Endothelial cell of umbilical vein (primary cell): ENCODE data around the gene CDCP2. TPM values are rescaled to one million over a fixed set of nuclear protein-coding genes. Genes with fewer than 3 reads are reported as not detected.
"Not testable (repeated sequence)": the region's sequence is repeated elsewhere in the genome, so short reads cannot be mapped to it uniquely, and the experiment has no call there.

Source experiments
- BruUV-seq: library from RNA; stranded (reverse); fragments of 400-500 nt; replicated peaks from 2 replicates; lab custom pipeline; 2021; lab: Mats Ljungman, UMichigan
- CTCF ChIA-PET: fragments of 300-600, 350-600 bp; sonication (Branson Sonifier 250); formaldehyde crosslinking; loops from one replicate; lab custom pipeline; 2021; ENCODE audit warnings: antibody characterized with exemption, inconsistent platforms; lab: Charles Lee
- POLR2A ChIA-PET: fragments of 300-600, 350-600 bp; sonication (Branson Sonifier 250); formaldehyde crosslinking; loops from one replicate; lab custom pipeline; 2021; ENCODE audit warnings: antibody characterized with exemption, inconsistent platforms; lab: Charles Lee
- DNase-seq: peaks from one replicate; pipeline ENCODE4 v3.0.0-alpha.2; 2011; ENCODE audit warnings: low read depth, low spot score
- FAIRE-seq: peaks from 2 replicates; lab custom pipeline; 2011; peaks lifted over from hg19 to GRCh38; lab: Jason Lieb, UNC
- H2AFZ ChIP-seq: 2 replicates; pipeline ENCODE4 v1.6.0; 2012; ENCODE audit warnings: low read depth, low read length, control low read depth, inconsistent platforms
- H3K27ac ChIP-seq: 2 replicates; pipeline ENCODE4 v1.5.1; 2011; ENCODE audit warnings: low read depth, mild to moderate bottlenecking, control low read depth, low read length, moderate library complexity; ENCODE audit not compliant: insufficient read depth
- H3K27me3 ChIP-seq, 2 experiments: 2 replicates each; pipeline versions ENCODE4 v1.6.0 to v1.6.1; 2011; ENCODE audit warnings: low read length in 2 of 2, mixed read lengths in 1 of 2; ENCODE audit not compliant: control insufficient read depth in 2 of 2, insufficient read depth in 2 of 2
- H3K36me3 ChIP-seq, 2 experiments: 2 replicates in 1 of 2; 3 replicates in 1 of 2; pipeline ENCODE4 v1.5.1; 2011; ENCODE audit warnings: low read length in 2 of 2, mild to moderate bottlenecking in 1 of 2, moderate library complexity in 1 of 2; ENCODE audit not compliant: control insufficient read depth in 2 of 2, insufficient read depth in 2 of 2; ENCODE audit errors: extremely low read depth in 1 of 2
- H3K4me1 ChIP-seq: 3 replicates; pipeline ENCODE4 v1.5.1; 2011; ENCODE audit warnings: mild to moderate bottlenecking, low read length; ENCODE audit not compliant: control insufficient read depth, insufficient read depth; ENCODE audit errors: extremely low read depth
- H3K4me2 ChIP-seq: 2 replicates; pipeline ENCODE4 v1.6.1; 2011; ENCODE audit warnings: low read length, control low read depth, mixed read lengths; ENCODE audit not compliant: insufficient read depth
- H3K4me3 ChIP-seq, 3 experiments: fragments of 200-600 bp in 1 of 3; sonication (generic), shearing (Covaris generic) in 1 of 3; replicated peaks in 1 of 3; 2 replicates each; pipeline ENCODE4 v1.5.1; 2011 to 2016; ENCODE audit warnings: control low read depth in 3 of 3, low read length in 3 of 3, mild to moderate bottlenecking in 2 of 3, inconsistent platforms in 1 of 3, low read depth in 1 of 3, moderate library complexity in 1 of 3; ENCODE audit not compliant: insufficient read depth in 1 of 3
- H3K79me2 ChIP-seq: 2 replicates; pipeline ENCODE4 v1.6.0; 2012; ENCODE audit warnings: low read length, inconsistent platforms; ENCODE audit not compliant: control insufficient read depth, insufficient read depth
- H3K9ac ChIP-seq: replicated peaks from 2 replicates; pipeline ENCODE3; 2011; ENCODE audit warnings: low read length, control low read depth; ENCODE audit not compliant: insufficient read depth; ENCODE audit errors: extremely low read depth
- H3K9me1 ChIP-seq: replicated peaks from 3 replicates; pipeline ENCODE4 v1.6.0; 2011; ENCODE audit warnings: mild to moderate bottlenecking, low read length; ENCODE audit not compliant: control insufficient read depth, insufficient read depth; ENCODE audit errors: extremely low read depth
- H3K9me3 ChIP-seq: replicated peaks from 2 replicates; pipeline ENCODE4 v1.5.1; 2012; ENCODE audit warnings: low read length, inconsistent platforms; ENCODE audit not compliant: control insufficient read depth, insufficient read depth
- H4K20me1 ChIP-seq: replicated peaks from 2 replicates; pipeline ENCODE3; 2011; ENCODE audit warnings: mild to moderate bottlenecking, low read length; ENCODE audit not compliant: control insufficient read depth, insufficient read depth; ENCODE audit errors: extremely low read depth
- FOS ChIP-seq: IDR thresholded peaks from 2 replicates; pipeline ENCODE4 v1.6.1; 2011; ENCODE audit warnings: mild to moderate bottlenecking, low read length, moderate library complexity, borderline replicate concordance; ENCODE audit not compliant: insufficient read depth
- MYC ChIP-seq: IDR thresholded peaks from one replicate; pipeline ENCODE4 v1.6.1; 2011; ENCODE audit warnings: mild to moderate bottlenecking, low read depth, low read length
- dilution Hi-C: fragments of 300-500 bp; cut with MboI; formaldehyde crosslinking; loops from one replicate; pipeline ENCODE4 v1.15.0; 2019; ENCODE audit warnings: low sequenced_read_pairs; ENCODE audit not compliant: extremely low pct_ligation_motif_present
- intact Hi-C: fragments of 100-400 bp; cut with micrococcal nuclease; formaldehyde crosslinking; loops from one replicate; pipeline ENCODE4 v1.10.0; 2022
- polyA plus RNA-seq, 4 experiments: library from polyadenylated mRNA; depleted of rRNA in 3 of 4; stranded (reverse) in 3 of 4; unstranded in 1 of 4; fragments of >200 nt; gene quantifications; 2 replicates each; pipeline versions ENCODE4 v1.2.1 to v1.2.3, GENCODE V29; 2011 to 2012; ENCODE audit warnings: missing spikeins in 1 of 4
- total RNA-seq: library from RNA; stranded (reverse); gene quantifications from 2 replicates; pipeline ENCODE4 v1.2.3, GENCODE V29; 2021

The CDCP2 gene
- total and polyA plus RNA-seq, 2 donors (not counting 3 experiments of a cell fraction or from before 2014, with no cell fraction given) = 0.10 TPM; not detected in 1

- H3K9me1 ChIP-seq, H3K79me2 ChIP-seq, H3K27ac ChIP-seq, H3K9me3 ChIP-seq, POLR2A ChIA-PET, H3K4me1 ChIP-seq, DNase-seq, H3K27me3 ChIP-seq, BruUV-seq, FAIRE-seq, H4K20me1 ChIP-seq, intact Hi-C loops, H3K9ac ChIP-seq, H2AFZ ChIP-seq, H3K4me2 ChIP-seq, dilution Hi-C loops, H3K36me3 ChIP-seq, H3K4me3 ChIP-seq: not testable (repeated sequence)
- CTCF ChIA-PET = interaction anchor here (0.6 to 1.6 kb wide), 2 partner anchors 11 to 27 kb away, joined by 3 to 4 read pairs; no protein-coding TSS in a partner anchor
These were observed 58.1 kb downstream of the CDCP2 start for GRCh38 chr1:54094730-54095105.

- no peak overlapping the region for H3K4me3 ChIP-seq
- no peaks in the 10 kb centered on the region for H3K36me3 ChIP-seq
- H3K79me2 ChIP-seq = no peaks in the 10 kb centered on the region
- intact Hi-C loops (no loop called here), dilution Hi-C loops (no loop called here)
- no TSS peak for BruUV-seq
- H3K9me1 ChIP-seq = no peaks in the 10 kb centered on the region
- H3K4me2 ChIP-seq = no peak overlapping the region
- no peak overlapping the region for H2AFZ ChIP-seq
- no peak for FAIRE-seq
- H3K4me1 ChIP-seq = peaks cover 5% of the 10 kb centered on the region
- DNase-seq = no peak
- no peak for TF ChIP-seq MYC
- TF ChIP-seq FOS = no peak
- no peaks in the 10 kb centered on the region for H3K27me3 ChIP-seq
- ChIA-PET CTCF (interaction anchor here (1.6 to 2.2 kb wide), 2 partner anchors 13 to 27 kb away, joined by 4 to 9 read pairs; no protein-coding TSS in a partner anchor), POLR2A (no interaction called here)
- H3K9me3 ChIP-seq = no peaks in the 10 kb centered on the region
- no peaks in the 10 kb centered on the region for H4K20me1 ChIP-seq
- no peak overlapping the region for H3K27ac ChIP-seq
- no peak overlapping the region for H3K9ac ChIP-seq
These were observed 58.6 kb downstream of the CDCP2 start for GRCh38 chr1:54094001-54094729.
